ENCODE results near the gene SSR1. TPM values are rescaled to one million over a fixed set of nuclear protein-coding genes. Genes with fewer than 3 reads are reported as not detected.
"Not testable (repeated sequence)": the region's sequence is repeated elsewhere in the genome, so short reads cannot be mapped to it uniquely, and the experiment has no call there.

The SSR1 gene
- total RNA-seq, 1 donor, result 205 TPM

DNA sequence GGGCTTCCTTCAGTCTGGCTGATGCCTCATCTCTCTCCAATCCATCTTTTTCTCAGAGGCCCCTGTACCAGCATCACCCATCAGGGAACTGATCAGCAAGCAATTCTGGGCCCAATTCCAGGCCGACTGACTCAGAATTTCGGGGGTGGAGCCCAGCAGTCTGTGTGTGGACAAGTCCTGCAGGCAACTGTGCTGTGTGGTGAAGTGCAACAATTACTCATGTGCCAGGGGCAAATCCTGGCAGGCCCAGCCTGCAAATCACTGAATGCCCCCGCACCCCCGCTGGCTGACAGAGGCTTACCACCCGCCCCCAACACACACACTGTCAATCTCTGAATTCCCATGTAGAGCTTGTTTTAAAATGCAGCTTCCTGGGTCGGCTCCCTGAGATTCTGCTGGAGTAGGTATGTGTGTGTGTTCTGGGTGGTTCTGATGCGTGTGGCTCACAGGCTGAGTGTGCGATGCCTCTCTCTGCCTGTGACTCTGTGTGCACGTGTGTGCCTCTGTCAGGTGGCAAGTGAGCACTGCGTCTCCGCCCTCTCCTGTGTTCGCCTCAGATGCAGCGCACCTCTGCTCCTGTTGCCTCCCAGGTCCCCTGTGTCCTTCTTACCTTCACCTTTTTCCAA lies 45.4 kb downstream of the SSR1 start:
- no peak overlapping the region for H3K4me3 ChIP-seq (ENCODE audit: low read depth, low read length)
- DNase-seq (ENCODE audit: low read depth), result peak; percentile 90
- TF ChIP-seq, protein P1, sequence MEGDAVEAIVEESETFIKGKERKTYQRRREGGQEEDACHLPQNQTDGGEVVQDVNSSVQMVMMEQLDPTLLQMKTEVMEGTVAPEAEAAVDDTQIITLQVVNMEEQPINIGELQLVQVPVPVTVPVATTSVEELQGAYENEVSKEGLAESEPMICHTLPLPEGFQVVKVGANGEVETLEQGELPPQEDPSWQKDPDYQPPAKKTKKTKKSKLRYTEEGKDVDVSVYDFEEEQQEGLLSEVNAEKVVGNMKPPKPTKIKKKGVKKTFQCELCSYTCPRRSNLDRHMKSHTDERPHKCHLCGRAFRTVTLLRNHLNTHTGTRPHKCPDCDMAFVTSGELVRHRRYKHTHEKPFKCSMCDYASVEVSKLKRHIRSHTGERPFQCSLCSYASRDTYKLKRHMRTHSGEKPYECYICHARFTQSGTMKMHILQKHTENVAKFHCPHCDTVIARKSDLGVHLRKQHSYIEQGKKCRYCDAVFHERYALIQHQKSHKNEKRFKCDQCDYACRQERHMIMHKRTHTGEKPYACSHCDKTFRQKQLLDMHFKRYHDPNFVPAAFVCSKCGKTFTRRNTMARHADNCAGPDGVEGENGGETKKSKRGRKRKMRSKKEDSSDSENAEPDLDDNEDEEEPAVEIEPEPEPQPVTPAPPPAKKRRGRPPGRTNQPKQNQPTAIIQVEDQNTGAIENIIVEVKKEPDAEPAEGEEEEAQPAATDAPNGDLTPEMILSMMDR (IDR thresholded peaks at IDR 0.05; ENCODE audit: insufficient read depth, low read length), result no peak

DNA sequence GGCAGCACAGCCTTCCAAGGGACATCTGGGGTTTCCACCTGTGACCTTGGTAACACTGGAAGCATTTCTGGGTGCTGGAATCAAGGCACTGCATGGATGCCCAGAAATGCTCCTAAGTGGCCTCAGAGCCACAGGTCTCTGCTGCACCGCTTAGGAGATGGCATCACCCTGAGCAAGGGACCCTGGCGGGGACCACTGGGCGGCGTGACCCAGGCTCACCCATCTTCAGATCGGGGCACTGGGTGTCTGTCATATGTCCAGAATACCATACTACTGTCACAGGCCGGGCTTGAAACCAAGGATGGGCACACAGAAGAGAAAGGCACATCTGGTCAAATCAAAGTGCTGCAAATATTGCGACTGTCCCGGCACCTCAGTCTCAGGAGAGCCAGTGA lies 45.9 kb downstream of the SSR1 start:
- TF ChIP-seq, protein P1 (IDR thresholded peaks at IDR 0.05; ENCODE audit: insufficient read depth, low read length), result no peak
- DNase-seq (ENCODE audit: low read depth), result no peak
- no peak overlapping the region for H3K4me3 ChIP-seq (ENCODE audit: low read depth, low read length)

DNA sequence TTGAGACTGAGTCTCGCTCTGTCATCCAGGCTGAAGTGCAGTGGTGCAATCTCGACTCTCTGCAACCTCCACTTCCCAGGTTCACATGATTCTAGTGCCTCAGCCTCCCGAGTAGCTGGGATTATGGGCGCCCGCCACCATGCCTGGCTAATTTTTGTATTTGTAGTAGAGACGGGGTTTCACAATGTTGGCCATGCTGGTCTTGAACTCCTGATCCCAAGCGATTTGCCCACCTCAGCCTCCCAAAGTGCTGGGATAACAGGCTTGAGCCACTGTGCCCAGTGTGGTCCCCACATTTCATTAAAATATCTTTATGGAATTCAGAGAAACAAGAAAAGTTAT lies 47.6 kb downstream of the SSR1 start:
- not testable (repeated sequence) for DNase-seq (ENCODE audit: low read depth); H3K4me3 ChIP-seq (ENCODE audit: low read depth, low read length)

DNA sequence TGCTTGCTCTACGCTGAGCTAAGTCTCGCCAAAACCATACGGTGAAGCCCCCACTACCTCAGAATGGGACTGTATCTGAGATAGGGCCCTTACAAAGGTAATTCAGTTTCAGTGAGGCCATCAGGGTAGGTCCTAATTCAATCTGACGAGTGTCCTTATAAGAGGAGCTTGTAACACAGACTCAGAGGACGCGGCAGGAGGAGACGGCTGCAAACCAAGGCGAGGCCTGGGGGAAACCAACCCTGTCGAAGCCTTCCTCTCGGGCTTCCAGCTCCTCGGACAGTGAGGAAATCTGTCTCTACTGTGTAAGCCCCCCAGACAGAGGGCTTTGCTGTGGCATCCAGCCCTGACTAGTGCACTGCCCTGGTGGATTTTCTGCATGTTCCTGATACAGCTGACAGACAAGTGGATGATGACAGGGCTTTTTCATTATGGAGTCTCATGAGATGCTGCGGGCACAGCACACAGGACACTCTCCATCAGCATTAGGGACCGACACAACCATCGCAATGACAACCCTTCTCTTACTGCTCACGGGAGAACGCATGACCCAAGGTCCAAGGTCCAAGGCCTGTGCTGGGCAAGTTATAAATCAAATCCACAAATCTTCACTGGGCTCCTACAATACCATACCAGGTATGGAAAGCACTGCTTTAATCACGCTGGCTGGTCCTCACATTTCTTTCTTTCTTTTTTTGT lies 48.2 kb downstream of the SSR1 start:
- H3K4me3 ChIP-seq (ENCODE audit: low read depth, low read length), result no peak overlapping the region
- TF ChIP-seq, protein P1 (IDR thresholded peaks at IDR 0.05; ENCODE audit: insufficient read depth, low read length), result no peak
- no peak for DNase-seq (ENCODE audit: low read depth)

DNA sequence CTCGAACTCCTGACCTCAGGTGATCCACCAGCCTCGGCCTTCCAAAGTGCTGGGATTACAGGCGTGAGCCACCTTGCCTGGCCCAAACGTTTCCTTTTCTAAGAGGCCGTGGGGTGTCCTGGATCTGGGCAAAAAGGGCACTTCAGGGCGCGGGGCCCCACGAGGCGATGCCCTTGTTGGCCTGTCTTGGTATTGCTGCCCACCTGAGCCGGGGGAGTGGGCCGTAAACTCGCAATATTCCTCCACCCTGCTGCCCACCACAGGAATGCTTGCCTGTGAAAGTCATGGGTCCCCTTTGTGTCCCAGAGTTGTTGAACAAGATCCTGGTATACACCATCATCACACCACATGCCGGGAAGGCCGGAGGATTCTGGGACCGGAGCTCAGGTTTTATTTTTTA lies 49.0 kb downstream of the SSR1 start:
- TF ChIP-seq, protein P1 (IDR thresholded peaks at IDR 0.05; ENCODE audit: insufficient read depth, low read length), result no peak
- DNase-seq (ENCODE audit: low read depth), result no peak
- no peak overlapping the region for H3K4me3 ChIP-seq (ENCODE audit: low read depth, low read length)

DNA sequence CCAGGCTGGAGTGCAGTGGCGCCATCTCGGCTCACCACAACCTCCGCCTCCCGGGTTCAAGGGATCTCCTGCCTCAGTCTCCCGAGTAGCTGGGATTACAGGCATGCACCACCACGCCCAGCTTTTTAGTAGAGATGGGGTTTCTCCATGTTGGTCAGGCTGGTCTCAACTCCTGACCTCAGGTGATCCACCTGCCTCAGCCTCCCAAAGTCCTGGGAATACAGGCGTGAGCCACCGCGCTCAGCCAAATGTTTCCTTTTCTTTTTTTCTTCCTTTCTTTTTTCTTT lies 49.5 kb downstream of the SSR1 start:
- not testable (repeated sequence) for DNase-seq (ENCODE audit: low read depth); H3K4me3 ChIP-seq (ENCODE audit: low read depth, low read length)

DNA sequence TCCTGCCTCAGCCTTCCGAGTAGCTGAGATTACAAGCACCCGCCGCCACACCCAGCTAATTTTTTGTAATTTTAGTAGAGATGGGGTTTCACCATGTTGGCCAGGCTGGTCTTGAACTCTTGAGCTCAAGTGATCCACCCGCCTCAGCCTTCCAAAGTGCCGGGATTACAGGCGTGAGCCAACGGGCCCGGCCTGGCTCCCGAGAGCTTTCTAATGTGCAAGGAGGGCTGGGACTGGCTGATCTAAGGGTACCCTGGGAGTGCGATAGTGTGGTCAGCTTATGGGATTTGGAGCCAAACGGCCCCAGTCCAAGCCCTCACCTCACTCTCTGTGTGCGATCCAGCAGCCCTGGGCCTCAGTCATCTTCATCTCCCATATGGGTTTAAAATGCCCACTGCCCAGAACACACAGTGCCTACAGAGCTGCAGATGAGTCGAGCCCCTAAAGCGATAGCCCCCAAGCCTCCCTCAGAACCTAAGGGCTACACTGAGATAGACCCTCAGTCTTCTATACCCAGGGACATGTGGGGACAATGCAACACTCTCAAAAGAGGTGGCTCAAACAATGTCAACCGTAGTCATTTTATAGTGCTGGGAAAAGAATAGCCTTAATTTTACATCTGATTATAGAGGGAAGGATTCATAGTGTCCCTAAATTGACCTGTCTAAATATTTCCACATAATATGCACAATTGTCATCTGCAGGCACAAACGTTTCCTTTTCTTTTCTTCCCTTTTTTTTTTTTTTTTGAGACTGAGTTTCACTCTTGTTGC lies 50.1 kb downstream of the SSR1 start:
- no peak for DNase-seq (ENCODE audit: low read depth)
- TF ChIP-seq, protein P1 (IDR thresholded peaks at IDR 0.05; ENCODE audit: insufficient read depth, low read length), result no peak
- H3K4me3 ChIP-seq (ENCODE audit: low read depth, low read length), result no peak overlapping the region
